Measurements from ENCODE around the gene ASNSD1. TPM values are rescaled to one million over a fixed set of nuclear protein-coding genes. Genes with fewer than 3 reads are reported as not detected.
"Not testable (repeated sequence)": the region's sequence is repeated elsewhere in the genome, so short reads cannot be mapped to it uniquely, and the experiment has no call there.

Gene ASNSD1
- total RNA-seq, 2 experiments from 2014 or later: 37.9 to 38.4 TPM

GRCh38 chr2:189676471-189676870 is 15.2 kb downstream of the ASNSD1 start:
- DNase-seq: no peak
- H3K4me1 Mint-ChIP-seq: peaks cover 46% of the 10 kb centered on the region
- no peak overlapping the region for H3K27ac Mint-ChIP-seq
- H3K9me3 Mint-ChIP-seq: peaks cover 13% of the 10 kb centered on the region
- CTCF ChIA-PET: interaction anchor here (0.8 to 7.0 kb wide), 4 partner anchors 15 to 86 kb away, joined by 3 to 102 read pairs (median 7); partner anchors contain the start of genes ASNSD1 and OSGEPL1
- H3K36me3 Mint-ChIP-seq (ENCODE audit: low read depth): peaks cover 51% of the 10 kb centered on the region
- POLR2A ChIA-PET: interaction anchor here (0.7 to 4.2 kb wide), 4 partner anchors 8 to 115 kb away, joined by 3 to 33 read pairs (median 4); partner anchors contain the start of genes ASNSD1 and OSGEPL1
- no peaks in the 10 kb centered on the region for H3K27me3 Mint-ChIP-seq
- H3K4me3 Mint-ChIP-seq: no peak overlapping the region

- no peak for DNase-seq
- Mint-ChIP-seq H3K4me1 (peaks cover 37% of the 10 kb centered on the region), H3K9me3 (peaks cover 13% of the 10 kb centered on the region), H3K27ac (no peak overlapping the region), H3K27me3 (no peaks in the 10 kb centered on the region), H3K4me3 (no peak overlapping the region), H3K36me3 (ENCODE audit: low read depth) (peaks cover 38% of the 10 kb centered on the region)
- POLR2A ChIA-PET: interaction anchor here (2.4 kb wide), 1 partner anchor 18 kb away, joined by 8 read pairs; the partner anchor contains the start of gene ASNSD1
- CTCF ChIA-PET: no interaction called here
These were observed 18.0 kb downstream of the ASNSD1 start for GRCh38 chr2:189679226-189679625.

- Mint-ChIP-seq H3K36me3 (ENCODE audit: low read depth) (peaks cover 32% of the 10 kb centered on the region), H3K27me3 (no peaks in the 10 kb centered on the region), H3K27ac (no peak overlapping the region), H3K4me3 (no peak overlapping the region), H3K9me3 (peaks cover 13% of the 10 kb centered on the region), H3K4me1 (peaks cover 31% of the 10 kb centered on the region)
- CTCF ChIA-PET: interaction anchor here (2.3 kb wide), 1 partner anchor 20 kb away, joined by 9 read pairs; no protein-coding TSS in a partner anchor
- no peak for DNase-seq
- POLR2A ChIA-PET: interaction anchor here (2.4 kb wide), 1 partner anchor 20 kb away, joined by 8 read pairs; the partner anchor contains the start of gene ASNSD1
These were observed 19.9 kb downstream of the ASNSD1 start for GRCh38 chr2:189681203-189681602.

- CTCF ChIA-PET: interaction anchor here (2.3 kb wide), 1 partner anchor 21 kb away, joined by 9 read pairs; no protein-coding TSS in a partner anchor
- no peak for DNase-seq
- no peaks in the 10 kb centered on the region for H3K27me3 Mint-ChIP-seq
- no peak overlapping the region for H3K4me3 Mint-ChIP-seq
- POLR2A ChIA-PET: interaction anchor here (2.4 kb wide), 1 partner anchor 20 kb away, joined by 8 read pairs; the partner anchor contains the start of gene ASNSD1
- peaks cover 31% of the 10 kb centered on the region for H3K4me1 Mint-ChIP-seq
- H3K27ac Mint-ChIP-seq: no peak overlapping the region
- H3K36me3 Mint-ChIP-seq (ENCODE audit: low read depth): peaks cover 32% of the 10 kb centered on the region
- peaks cover 13% of the 10 kb centered on the region for H3K9me3 Mint-ChIP-seq
These were observed 20.6 kb downstream of the ASNSD1 start for GRCh38 chr2:189681903-189682302.

- Mint-ChIP-seq H3K4me3 (no peak overlapping the region), H3K9me3 (peaks cover 10% of the 10 kb centered on the region), H3K4me1 (peaks cover 30% of the 10 kb centered on the region), H3K36me3 (ENCODE audit: low read depth) (peaks cover 20% of the 10 kb centered on the region), H3K27ac (no peak overlapping the region), H3K27me3 (no peaks in the 10 kb centered on the region)
- POLR2A ChIA-PET: interaction anchor here (0.7 to 1.0 kb wide), 2 partner anchors 15 to 21 kb away, joined by 3 to 4 read pairs; no protein-coding TSS in a partner anchor
- no peak for DNase-seq
- CTCF ChIA-PET: interaction anchor here (0.9 to 1.4 kb wide), 4 partner anchors 9 to 79 kb away, joined by 3 to 6 read pairs (median 4); partner anchors contain the start of genes ANKAR and OSGEPL1
These were observed 22.1 kb downstream of the ASNSD1 start for GRCh38 chr2:189683348-189683747.

- Mint-ChIP-seq H3K4me1 (peaks cover 20% of the 10 kb centered on the region), H3K27me3 (no peaks in the 10 kb centered on the region)
- no peak for DNase-seq
These were observed 23.6 kb downstream of the ASNSD1 start for GRCh38 chr2:189684811-189685210.

GRCh38 chr2:189685540-189686229 is 24.4 kb downstream of the ASNSD1 start:
- POLR2A ChIA-PET: no interaction called here
- no peak for DNase-seq
- H3K4me3 Mint-ChIP-seq: no peak overlapping the region
- H3K27ac Mint-ChIP-seq: no peak overlapping the region
- no peaks in the 10 kb centered on the region for H3K9me3 Mint-ChIP-seq
- no peaks in the 10 kb centered on the region for H3K27me3 Mint-ChIP-seq
- peaks cover 13% of the 10 kb centered on the region for H3K4me1 Mint-ChIP-seq
- no peaks in the 10 kb centered on the region for H3K36me3 Mint-ChIP-seq (ENCODE audit: low read depth)
- CTCF ChIA-PET: interaction anchor here (0.9 to 1.0 kb wide), 2 partner anchors 13 to 24 kb away, joined by 3 to 5 read pairs; partner anchors contain the start of gene ASNSD1

More at GRCh38 chr2:189684811-189685210, 23.6 kb downstream of the ASNSD1 start:
- Mint-ChIP-seq H3K36me3 (ENCODE audit: low read depth) (peaks cover 7% of the 10 kb centered on the region), H3K9me3 (no peaks in the 10 kb centered on the region), H3K4me3 (no peak overlapping the region), H3K27ac (no peak overlapping the region)
- POLR2A ChIA-PET: no interaction called here
- CTCF ChIA-PET: interaction anchor here (0.7 to 1.6 kb wide), 5 partner anchors 12 to 25 kb away, joined by 3 to 11 read pairs (median 4); partner anchors contain the start of gene ASNSD1

GRCh38 chr2:189687796-189688195 is 26.5 kb downstream of the ASNSD1 start:
- H3K4me3 Mint-ChIP-seq; H3K27me3 Mint-ChIP-seq; H3K9me3 Mint-ChIP-seq; CTCF ChIA-PET; H3K36me3 Mint-ChIP-seq (ENCODE audit: low read depth); H3K27ac Mint-ChIP-seq; POLR2A ChIA-PET; H3K4me1 Mint-ChIP-seq; DNase-seq: not testable (repeated sequence)

GRCh38 chr2:189696223-189696622 is 35.0 kb downstream of the ASNSD1 start:
- Mint-ChIP-seq H3K4me1 (peaks cover 4% of the 10 kb centered on the region), H3K4me3 (no peak overlapping the region), H3K27ac (no peak overlapping the region), H3K9me3 (no peaks in the 10 kb centered on the region), H3K36me3 (ENCODE audit: low read depth) (no peaks in the 10 kb centered on the region), H3K27me3 (no peaks in the 10 kb centered on the region)
- no peak for DNase-seq
- ChIA-PET CTCF (interaction anchor here (1.1 to 3.8 kb wide), 7 partner anchors 12 to 36 kb away, joined by 3 to 40 read pairs (median 5); partner anchors contain the start of gene ASNSD1), POLR2A (interaction anchor here (1.5 kb wide), 1 partner anchor 9 kb away, joined by 3 read pairs; no protein-coding TSS in a partner anchor)

- no peak overlapping the region for H3K4me3 Mint-ChIP-seq
- DNase-seq: peak; percentile 31
- ChIA-PET CTCF (interaction anchor here (0.8 to 1.8 kb wide), 9 partner anchors 10 to 65 kb away, joined by 3 to 20 read pairs (median 4); partner anchors contain the start of genes ASNSD1 and OSGEPL1), POLR2A (interaction anchor here (1.0 kb wide), 2 partner anchors 15 to 36 kb away, joined by 3 to 4 read pairs; no protein-coding TSS in a partner anchor)
- no peaks in the 10 kb centered on the region for H3K36me3 Mint-ChIP-seq (ENCODE audit: low read depth)
- H3K27me3 Mint-ChIP-seq: no peaks in the 10 kb centered on the region
- no peak overlapping the region for H3K27ac Mint-ChIP-seq
- H3K4me1 Mint-ChIP-seq: peaks cover 4% of the 10 kb centered on the region
- no peaks in the 10 kb centered on the region for H3K9me3 Mint-ChIP-seq
These were observed 37.0 kb downstream of the ASNSD1 start for GRCh38 chr2:189698020-189698887.

GRCh38 chr2:189700681-189701080 is 39.4 kb downstream of the ASNSD1 start:
- DNase-seq: no peak
- H3K9me3 Mint-ChIP-seq: no peaks in the 10 kb centered on the region
- no peaks in the 10 kb centered on the region for H3K27me3 Mint-ChIP-seq
- H3K36me3 Mint-ChIP-seq (ENCODE audit: low read depth): no peaks in the 10 kb centered on the region
- H3K4me1 Mint-ChIP-seq: peaks cover 4% of the 10 kb centered on the region
- H3K4me3 Mint-ChIP-seq: no peak overlapping the region
- ChIA-PET CTCF (interaction anchor here (1.0 to 1.9 kb wide), 3 partner anchors 27 to 43 kb away, joined by 4 to 5 read pairs (median 4); no protein-coding TSS in a partner anchor), POLR2A (no interaction called here)
- H3K27ac Mint-ChIP-seq: no peak overlapping the region

- Mint-ChIP-seq H3K27ac (no peak overlapping the region), H3K27me3 (no peaks in the 10 kb centered on the region), H3K9me3 (no peaks in the 10 kb centered on the region), H3K4me3 (no peak overlapping the region), H3K4me1 (peaks cover 4% of the 10 kb centered on the region), H3K36me3 (ENCODE audit: low read depth) (no peaks in the 10 kb centered on the region)
- no peak for DNase-seq
- ChIA-PET CTCF (interaction anchor here (1.0 to 1.3 kb wide), 2 partner anchors 41 to 43 kb away, joined by 3 read pairs; no protein-coding TSS in a partner anchor), POLR2A (no interaction called here)
These were observed 40.8 kb downstream of the ASNSD1 start for GRCh38 chr2:189702071-189702470.
